Measurements from ENCODE around the gene LMX1A. TPM values are rescaled to one million over a fixed set of nuclear protein-coding genes. Genes with fewer than 3 reads are reported as not detected.
A peak's percentile ranks its signal among the peaks of the same experiment; 100 is the strongest.

Gene LMX1A
- total RNA-seq, 1 donor from 2014 or later, result 0.21 TPM

GRCh38 chr1:165395478-165395877 lies 39.0 kb upstream of the LMX1A start:
- ATAC-seq, result no peak

GRCh38 chr1:165392634-165393571 lies 36.4 kb upstream of the LMX1A start:
- H3K4me1 ChIP-seq, result peaks cover 17% of the 10 kb centered on the region
- intact Hi-C loops (cut with DNase I), result no loop called here
- H3K9me3 ChIP-seq, result no peaks in the 10 kb centered on the region
- ATAC-seq (peak; percentile 93 to 98), DNase-seq (peak; percentile 92)
- H3K27me3 ChIP-seq (ENCODE audit: low read depth), result peaks cover 41% of the 10 kb centered on the region
- H3K36me3 ChIP-seq, result no peaks in the 10 kb centered on the region
- H3K4me3 ChIP-seq, result no peak overlapping the region
- H3K27ac ChIP-seq, result no peak overlapping the region
- peak; percentile 96 for TF ChIP-seq CTCF (IDR thresholded peaks at IDR 0.05)

More at GRCh38 chr1:165395478-165395877, 39.0 kb upstream of the LMX1A start:
- Histone ChIP-seq H3K27ac (no peak overlapping the region), H3K27me3 (ENCODE audit: low read depth) (peaks cover 30% of the 10 kb centered on the region), H3K4me1 (peaks cover 23% of the 10 kb centered on the region), H3K4me3 (no peak overlapping the region), H3K36me3 (no peaks in the 10 kb centered on the region), H3K9me3 (no peaks in the 10 kb centered on the region)
- no peak for TF ChIP-seq CTCF (IDR thresholded peaks at IDR 0.05)
- no peak for DNase-seq
- intact Hi-C loops (cut with DNase I), result loop anchor here (5.0 kb wide), 1 partner anchor 197 kb away; no protein-coding TSS in a partner anchor

GRCh38 chr1:165389609-165390008 lies 33.1 kb upstream of the LMX1A start:
- no peaks in the 10 kb centered on the region for H3K9me3 ChIP-seq
- no peak overlapping the region for H3K4me3 ChIP-seq
- H3K36me3 ChIP-seq, result no peaks in the 10 kb centered on the region
- no peak for ATAC-seq
- intact Hi-C loops (cut with DNase I), result no loop called here
- TF ChIP-seq CTCF (IDR thresholded peaks at IDR 0.05), result no peak
- no peak overlapping the region for H3K27ac ChIP-seq
- peaks cover 23% of the 10 kb centered on the region for H3K27me3 ChIP-seq (ENCODE audit: low read depth)
- peaks cover 11% of the 10 kb centered on the region for H3K4me1 ChIP-seq
- DNase-seq, result no peak

- no peak for ATAC-seq
- Histone ChIP-seq H3K4me3 (no peak overlapping the region), H3K27me3 (ENCODE audit: low read depth) (peaks cover 24% of the 10 kb centered on the region), H3K27ac (no peak overlapping the region), H3K9me3 (no peaks in the 10 kb centered on the region), H3K36me3 (no peaks in the 10 kb centered on the region), H3K4me1 (peaks cover 9% of the 10 kb centered on the region)
- no peak for TF ChIP-seq CTCF (IDR thresholded peaks at IDR 0.05)
- DNase-seq, result no peak
- intact Hi-C loops (cut with DNase I), result no loop called here
These were observed 31.4 kb upstream of the LMX1A start for GRCh38 chr1:165387961-165388360.

GRCh38 chr1:165387505-165387904 lies 31.0 kb upstream of the LMX1A start:
- intact Hi-C loops (cut with DNase I), result no loop called here
- H3K4me1 ChIP-seq, result peaks cover 5% of the 10 kb centered on the region
- no peak for ATAC-seq
- DNase-seq, result no peak
- H3K9me3 ChIP-seq, result no peaks in the 10 kb centered on the region
- H3K36me3 ChIP-seq, result no peaks in the 10 kb centered on the region
- H3K27ac ChIP-seq, result no peak overlapping the region
- H3K27me3 ChIP-seq (ENCODE audit: low read depth), result peaks cover 25% of the 10 kb centered on the region
- H3K4me3 ChIP-seq, result no peak overlapping the region
- TF ChIP-seq CTCF (IDR thresholded peaks at IDR 0.05), result no peak
